A549 (cell line): ENCODE measurements around the gene IFIT1. TPM values are rescaled to one million over a fixed set of nuclear protein-coding genes. Genes with fewer than 3 reads are reported as not detected.
"Not testable (repeated sequence)": the region's sequence is repeated elsewhere in the genome, so short reads cannot be mapped to it uniquely, and the experiment has no call there.

Experiments
- ATAC-seq, 2 experiments: fragments of 200-7000 bp in 1 of 2; fragments of >200 bp in 1 of 2; cut with Nextera tagmentation in 1 of 2; cut with Tn5 transposase in 1 of 2; 3 replicates each; pipeline versions ENCODE4 v1.8.0 to v1.9.1; 2018 to 2020; ENCODE audit warnings: mild to moderate bottlenecking in 1 of 2, moderate library complexity in 1 of 2
- CTCF ChIA-PET: fragments of 300-600 bp; sonication (Branson Sonifier 250); formaldehyde crosslinking; extraction: SDS; loops from one replicate; lab custom pipeline; 2021; ENCODE audit warnings: antibody characterized with exemption, inconsistent platforms; lab: Yijun Ruan, JAX
- POLR2A ChIA-PET: fragments of 350-600 bp; formaldehyde crosslinking; extraction: SDS; loops from one replicate; lab custom pipeline; 2021; ENCODE audit warnings: antibody characterized with exemption, inconsistent platforms; lab: Yijun Ruan, JAX
- DNase-seq, 2 experiments: peaks; one replicate each; pipeline versions ENCODE4 v3.0.0 to v3.0.0-alpha.2; 2011 to 2016; ENCODE audit warnings: low read depth in 1 of 2, low spot score in 1 of 2
- FAIRE-seq: peaks from 2 replicates; lab custom pipeline; 2011; peaks lifted over from hg19 to GRCh38; lab: Jason Lieb, UNC
- H3K27ac ChIP-seq, 2 experiments: fragments of >200 bp; sonication (Bioruptor Twin); formaldehyde crosslinking; 3 replicates each; pipeline ENCODE4 v1.5.1; 2016 to 2017
- H3K4me1 ChIP-seq: fragments of >200 bp; sonication (Bioruptor Twin); formaldehyde crosslinking; 3 replicates; pipeline ENCODE4 v1.6.1; 2016
- H3K4me2 ChIP-seq: fragments of >200 bp; sonication (Bioruptor Twin); formaldehyde crosslinking; 3 replicates; pipeline ENCODE4 v1.6.1; 2016
- H3K4me3 ChIP-seq: fragments of >200 bp; sonication (Bioruptor Twin); formaldehyde crosslinking; 3 replicates; pipeline ENCODE4 v1.5.1; 2016
- H3K9me3 ChIP-seq: fragments of >200 bp; sonication (Bioruptor Twin); formaldehyde crosslinking; 3 replicates; pipeline ENCODE4 v1.6.1; 2016
- BHLHE40 ChIP-seq: IDR thresholded peaks from 2 replicates; pipeline ENCODE4 v1.6.1; 2012; ENCODE audit warnings: low read depth, low read length, inconsistent platforms
- CBX8 ChIP-seq: fragments of 200-600 bp; sonication (generic); IDR thresholded peaks from 2 replicates; pipeline ENCODE4 v1.6.1; 2016
- EHF ChIP-seq: fragments of 250-450 bp; sonication (Bioruptor Pico); IDR thresholded peaks from 2 replicates; pipeline ENCODE4 v1.5.0; 2020; ENCODE audit warnings: mild to moderate bottlenecking
- EP300 ChIP-seq, 2 experiments: fragments of >200 bp; sonication (Bioruptor Twin); formaldehyde crosslinking; IDR thresholded peaks; 2 replicates in 1 of 2; 3 replicates in 1 of 2; pipeline ENCODE4 v1.6.1; 2016 to 2017
- ESRRA ChIP-seq: fragments of 150-350 bp; IDR thresholded peaks from 2 replicates; pipeline ENCODE4 v1.6.1; 2014; ENCODE audit warnings: mild to moderate bottlenecking, low read length, borderline replicate concordance
- HDAC2 ChIP-seq: fragments of 200-600 bp; sonication (generic); IDR thresholded peaks from 2 replicates; pipeline ENCODE4 v1.6.1; 2016
- HOXA7 ChIP-seq: fragments of 250-450 bp; sonication (Bioruptor Pico); IDR thresholded peaks from 2 replicates; pipeline ENCODE4 v1.5.0; 2020; ENCODE audit warnings: mild to moderate bottlenecking, moderate library complexity
- HOXB5 ChIP-seq: fragments of 250-450 bp; sonication (Bioruptor Pico); IDR thresholded peaks from 2 replicates; pipeline ENCODE4 v1.5.0; 2020; ENCODE audit warnings: mild to moderate bottlenecking, moderate library complexity
- KDM5A ChIP-seq: fragments of 200-600 bp; sonication (generic); IDR thresholded peaks from 2 replicates; pipeline ENCODE4 v1.6.1; 2016; ENCODE audit warnings: antibody characterized with exemption, mild to moderate bottlenecking
- MAFK ChIP-seq: fragments of 450-650 bp; IDR thresholded peaks from 2 replicates; pipeline ENCODE4 v1.6.1; 2014; ENCODE audit not compliant: partially characterized antibody
- MAZ ChIP-seq: fragments of 150-350 bp; IDR thresholded peaks from 2 replicates; pipeline ENCODE4 v1.6.1; 2014; ENCODE audit warnings: antibody characterized with exemption, low read depth, low read length, borderline replicate concordance
- NFE2L2 ChIP-seq: fragments of 150-350 bp; conservative IDR thresholded peaks from 2 replicates; pipeline ENCODE4 v1.6.1; 2014; ENCODE audit warnings: low read length
- NR3C1 ChIP-seq: fragments of >200 bp; sonication (Bioruptor Twin); formaldehyde crosslinking; IDR thresholded peaks from 3 replicates; pipeline ENCODE4 v1.6.1; 2017
- POLR2A ChIP-seq: IDR thresholded peaks from 2 replicates; pipeline ENCODE4 v1.6.1; 2012; ENCODE audit warnings: mild to moderate bottlenecking, low read length
- RAD21 ChIP-seq, 2 experiments: fragments of >200 bp in 1 of 2; sonication (Bioruptor Twin) in 1 of 2; formaldehyde crosslinking in 1 of 2; IDR thresholded peaks in 1 of 2; conservative IDR thresholded peaks in 1 of 2; 2 replicates in 1 of 2; 3 replicates in 1 of 2; pipeline ENCODE4 v1.6.1; 2012 to 2018; ENCODE audit warnings: inconsistent platforms in 1 of 2
- RARB ChIP-seq: fragments of 250-450 bp; sonication (Bioruptor Pico); IDR thresholded peaks from 2 replicates; pipeline ENCODE4 v1.8.0; 2021; ENCODE audit warnings: mild to moderate bottlenecking, moderate library complexity
- RCOR1 ChIP-seq: fragments of 150-350 bp; IDR thresholded peaks from 2 replicates; pipeline ENCODE4 v1.6.1; 2014; ENCODE audit warnings: antibody characterized with exemption, low read length, low read depth
- ZC3H11A ChIP-seq: fragments of 450-650 bp; IDR thresholded peaks from 2 replicates; pipeline ENCODE4 v1.6.1; 2014; ENCODE audit warnings: antibody characterized with exemption, mild to moderate bottlenecking
- WGBS: methylation state at CpG from one replicate; pipeline ENCODE4 v1.1.6; 2017; ENCODE audit errors: missing lambda C conversion rate; 5-methylcytosine and 5-hydroxymethylcytosine counted together
- polyA plus RNA-seq, 4 experiments: library from polyadenylated mRNA; depleted of rRNA in 3 of 4; stranded (reverse); fragments of >200 nt; fragmentation: RNase III in 1 of 4; extraction: RNeasy Plus Mini Kit Qiagen cat#74134 plus additional on column Dnase treatment in 1 of 4; gene quantifications; 2 replicates in 3 of 4; 3 replicates in 1 of 4; pipeline ENCODE4 v1.2.3, GENCODE V29; 2011 to 2017
- TF ChIP-seq, protein P1 (sequence below): IDR thresholded peaks from 2 replicates; pipeline ENCODE4 v1.6.1; 2012
- TF ChIP-seq, protein P2 (sequence below): fragments of 250-450 bp; sonication (Bioruptor Pico); IDR thresholded peaks from 2 replicates; pipeline ENCODE4 v1.5.0; 2021; ENCODE audit warnings: mild to moderate bottlenecking, moderate library complexity, borderline replicate concordance

IFIT1 gene
- polyA plus RNA-seq, 2 of the 4 experiments (the other 2 are of a cell fraction): 2.5 to 2.8 TPM

GRCh38 chr10:89403043-89403442 lies 10.6 kb downstream of the IFIT1 start:
- POLR2A ChIA-PET: no interaction called here

DNA sequence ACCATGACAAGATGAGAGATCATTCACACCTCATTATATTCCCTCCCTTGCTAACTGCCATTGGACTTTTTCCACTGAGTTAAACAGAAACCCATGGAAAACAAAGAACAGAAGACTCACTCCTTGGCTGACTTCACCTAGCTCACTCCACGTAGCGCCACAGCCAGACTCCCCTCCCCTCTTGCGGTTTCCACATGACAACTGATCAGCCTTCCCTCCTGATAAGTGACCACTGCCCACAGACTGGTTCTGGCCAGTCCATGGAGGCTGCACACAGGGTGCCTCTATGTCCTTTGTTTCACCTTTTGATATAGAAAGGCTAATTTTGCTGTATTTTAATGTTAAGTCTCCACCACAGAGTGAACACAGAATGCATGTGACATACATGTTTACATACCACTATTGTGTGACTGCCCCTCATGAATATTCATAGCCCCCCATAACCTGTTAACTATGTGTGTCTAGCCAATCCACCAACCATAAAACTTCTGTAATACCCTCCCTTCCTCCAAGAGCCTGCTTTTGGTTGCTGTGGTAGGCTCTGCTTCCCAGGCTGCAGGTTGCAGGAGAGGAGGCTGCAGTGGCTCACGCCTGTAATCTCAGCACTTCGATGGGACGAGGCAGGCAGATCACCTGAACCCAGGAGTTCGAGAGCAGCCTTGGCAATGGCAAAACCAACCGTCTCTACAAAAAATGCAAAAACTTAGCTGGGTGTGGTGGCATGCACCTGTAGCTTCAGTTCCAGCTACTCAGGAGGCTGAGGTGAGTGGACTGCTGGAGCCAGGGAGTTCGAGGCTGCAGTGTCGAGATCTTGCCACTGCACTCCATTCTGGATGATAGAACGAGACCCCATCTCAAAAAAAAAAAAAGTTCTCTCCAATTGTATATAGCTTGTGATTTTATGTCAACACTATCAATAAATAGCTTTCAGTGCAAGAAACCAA lies 12.0 kb downstream of the IFIT1 start:
- Histone ChIP-seq H3K4me1 (no peaks in the 10 kb centered on the region), H3K4me3 (no peak overlapping the region), H3K27ac (no peak overlapping the region), H3K9me3 (no peaks in the 10 kb centered on the region), H3K4me2 (no peak overlapping the region)
- POLR2A ChIA-PET: no interaction called here
- CTCF ChIA-PET: interaction anchor here (0.6 to 1.2 kb wide), 3 partner anchors 12 to 435 kb away, joined by 3 to 4 read pairs (median 3); partner anchors contain the start of gene IFIT1
- TF ChIP-seq ESRRA: no peak
- no peak for DNase-seq
- no peak for ATAC-seq
- FAIRE-seq: no peak
- 87% methylated on average over 11 of the region's 11 CpGs for WGBS

More at GRCh38 chr10:89403043-89403442, 10.6 kb downstream of the IFIT1 start:
- peaks cover 6% of the 10 kb centered on the region; the same call in 2 of the 3 replicates for H3K4me1 ChIP-seq
- H3K9me3 ChIP-seq: no peaks in the 10 kb centered on the region
- no peak overlapping the region for H3K4me2 ChIP-seq
- CTCF ChIA-PET: interaction anchor here (0.7 to 1.5 kb wide), 6 partner anchors 10 to 374 kb away, joined by 3 to 4 read pairs (median 4); partner anchors contain the start of genes IFIT1 and IFIT5
- no peak overlapping the region for H3K4me3 ChIP-seq
- WGBS: 94% methylated on average over 2 of the region's 2 CpGs
- FAIRE-seq (no peak), DNase-seq (no peak), ATAC-seq (no peak)
- H3K27ac ChIP-seq: no peak overlapping the region
- TF ChIP-seq MAFK (no peak), POLR2A (no peak), HDAC2 (no peak), BHLHE40 (no peak), KDM5A (no peak), NR3C1 (no peak), CBX8 (no peak), NFE2L2 (no peak), EHF (CRISPR knock-in tag) (no peak), MAZ (no peak), RAD21 (conservative IDR thresholded peaks at IDR 0.05 in 1 of 2, IDR thresholded peaks at IDR 0.05 in 1 of 2) (no peak), ZC3H11A (no peak), HOXB5 (CRISPR knock-in tag) (no peak), RCOR1 (no peak), RARB (CRISPR knock-in tag) (no peak), EP300 (IDR thresholded peaks at IDR 0.05) (no peak), HOXA7 (CRISPR knock-in tag) (no peak)
- TF ChIP-seq, protein P1, sequence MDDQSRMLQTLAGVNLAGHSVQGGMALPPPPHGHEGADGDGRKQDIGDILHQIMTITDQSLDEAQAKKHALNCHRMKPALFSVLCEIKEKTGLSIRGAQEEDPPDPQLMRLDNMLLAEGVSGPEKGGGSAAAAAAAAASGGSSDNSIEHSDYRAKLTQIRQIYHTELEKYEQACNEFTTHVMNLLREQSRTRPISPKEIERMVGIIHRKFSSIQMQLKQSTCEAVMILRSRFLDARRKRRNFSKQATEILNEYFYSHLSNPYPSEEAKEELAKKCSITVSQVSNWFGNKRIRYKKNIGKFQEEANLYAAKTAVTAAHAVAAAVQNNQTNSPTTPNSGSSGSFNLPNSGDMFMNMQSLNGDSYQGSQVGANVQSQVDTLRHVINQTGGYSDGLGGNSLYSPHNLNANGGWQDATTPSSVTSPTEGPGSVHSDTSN: no peak
- TF ChIP-seq, protein P2, sequence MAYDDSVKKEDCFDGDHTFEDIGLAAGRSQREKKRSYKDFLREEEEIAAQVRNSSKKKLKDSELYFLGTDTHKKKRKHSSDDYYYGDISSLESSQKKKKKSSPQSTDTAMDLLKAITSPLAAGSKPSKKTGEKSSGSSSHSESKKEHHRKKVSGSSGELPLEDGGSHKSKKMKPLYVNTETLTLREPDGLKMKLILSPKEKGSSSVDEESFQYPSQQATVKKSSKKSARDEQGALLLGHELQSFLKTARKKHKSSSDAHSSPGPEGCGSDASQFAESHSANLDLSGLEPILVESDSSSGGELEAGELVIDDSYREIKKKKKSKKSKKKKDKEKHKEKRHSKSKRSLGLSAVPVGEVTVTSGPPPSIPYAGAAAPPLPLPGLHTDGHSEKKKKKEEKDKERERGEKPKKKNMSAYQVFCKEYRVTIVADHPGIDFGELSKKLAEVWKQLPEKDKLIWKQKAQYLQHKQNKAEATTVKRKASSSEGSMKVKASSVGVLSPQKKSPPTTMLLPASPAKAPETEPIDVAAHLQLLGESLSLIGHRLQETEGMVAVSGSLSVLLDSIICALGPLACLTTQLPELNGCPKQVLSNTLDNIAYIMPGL: no peak

DNA sequence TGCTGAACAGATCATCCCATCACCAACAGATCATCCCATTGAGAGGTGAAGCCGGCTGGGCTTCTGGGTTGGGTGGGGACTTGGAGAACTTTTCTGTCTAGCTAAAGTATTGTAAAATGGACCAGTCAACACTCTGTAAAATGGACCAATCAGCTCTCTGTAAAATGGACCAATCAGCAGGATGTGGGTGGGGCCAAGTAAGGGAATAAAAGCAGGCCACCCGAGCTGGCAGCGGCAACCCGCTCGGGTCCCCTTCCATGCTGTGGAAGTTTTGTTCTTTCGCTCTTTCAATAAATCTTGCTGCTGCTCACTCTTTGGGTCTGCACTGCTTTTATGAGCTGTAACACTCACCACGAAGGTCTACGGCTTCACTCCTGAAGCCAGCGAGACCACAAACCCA lies 13.8 kb downstream of the IFIT1 start:
- H3K4me3 ChIP-seq, DNase-seq, ATAC-seq, H3K9me3 ChIP-seq, CTCF ChIA-PET, H3K4me1 ChIP-seq, H3K27ac ChIP-seq, FAIRE-seq, H3K4me2 ChIP-seq, POLR2A ChIA-PET: not testable (repeated sequence)
- 92% methylated on average over 9 of the region's 9 CpGs for WGBS

DNA sequence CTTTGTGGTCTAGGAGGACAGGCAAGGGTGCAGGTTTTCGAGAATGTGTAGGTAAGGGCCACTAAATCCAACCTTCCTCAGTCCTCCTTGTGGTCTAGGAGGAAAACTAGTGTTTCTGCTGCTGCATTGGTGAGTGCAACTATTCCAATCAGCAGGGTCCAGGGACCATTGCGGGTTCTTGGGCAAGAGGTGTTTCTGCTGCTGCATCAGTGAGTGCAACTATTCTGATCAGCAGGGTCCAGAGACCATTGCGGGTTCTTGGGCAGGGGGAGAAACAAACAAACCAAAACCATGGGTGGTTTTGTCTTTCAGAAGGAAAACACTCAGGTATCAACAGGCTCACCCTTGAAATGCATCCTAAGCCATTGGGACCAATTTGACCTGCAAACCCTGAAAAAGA lies 15.4 kb downstream of the IFIT1 start:
- H3K27ac ChIP-seq, DNase-seq, FAIRE-seq, H3K4me1 ChIP-seq, H3K4me2 ChIP-seq, CTCF ChIA-PET, POLR2A ChIA-PET, H3K4me3 ChIP-seq, H3K9me3 ChIP-seq, ATAC-seq: not testable (repeated sequence)
- 100% methylated on average over 3 of the region's 3 CpGs for WGBS

DNA sequence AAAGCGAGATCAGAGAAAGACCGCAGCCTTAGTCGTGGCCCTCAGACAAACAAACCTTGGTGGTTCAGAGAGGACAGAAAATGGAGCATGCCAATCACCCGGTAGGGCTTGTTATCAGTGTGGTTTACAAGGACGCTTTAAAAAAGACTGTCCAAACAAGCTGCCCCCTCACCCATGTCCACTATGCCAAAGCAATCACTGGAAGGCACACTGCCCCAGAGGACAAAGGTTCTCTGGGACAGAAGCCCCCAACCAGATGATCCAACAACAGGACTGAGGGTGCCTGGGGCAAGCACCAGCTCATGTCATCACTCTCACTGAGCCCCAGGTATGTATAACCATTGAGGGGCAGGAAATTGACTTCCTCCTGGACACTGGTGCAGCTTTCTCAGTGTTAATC lies 16.9 kb downstream of the IFIT1 start:
- CTCF ChIA-PET: interaction anchor here (0.7 to 1.1 kb wide), 2 partner anchors 40 to 143 kb away, joined by 3 read pairs; no protein-coding TSS in a partner anchor
- POLR2A ChIA-PET, H3K27ac ChIP-seq, FAIRE-seq, H3K4me1 ChIP-seq, DNase-seq, H3K4me2 ChIP-seq, H3K9me3 ChIP-seq, ATAC-seq, H3K4me3 ChIP-seq: not testable (repeated sequence)
- WGBS: 86% methylated on average over 5 of the region's 5 CpGs

DNA sequence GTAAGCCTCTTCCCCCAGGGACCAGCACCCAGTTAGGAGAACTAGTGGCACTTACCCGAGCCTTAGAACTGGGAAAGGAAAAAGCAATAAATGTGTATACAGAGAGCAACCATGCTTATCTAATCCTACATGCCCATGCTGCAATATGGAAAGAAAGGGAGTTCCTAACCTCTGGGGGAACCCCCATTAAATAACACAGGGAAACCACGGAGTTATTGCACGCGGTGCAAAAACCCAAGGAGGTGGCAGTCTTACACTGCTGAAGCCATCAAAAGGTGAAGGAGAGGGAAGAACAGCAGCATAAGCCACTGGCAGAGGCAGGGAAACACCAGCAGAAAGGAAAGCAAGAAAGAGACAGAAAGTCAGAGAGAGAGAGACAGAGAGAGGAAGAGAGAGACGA lies 18.1 kb downstream of the IFIT1 start:
- H3K4me3 ChIP-seq, H3K4me2 ChIP-seq, POLR2A ChIA-PET, H3K4me1 ChIP-seq, DNase-seq, H3K9me3 ChIP-seq, FAIRE-seq, ATAC-seq, H3K27ac ChIP-seq: not testable (repeated sequence)
- CTCF ChIA-PET: interaction anchor here (1.1 kb wide), 1 partner anchor 42 kb away, joined by 3 read pairs; no protein-coding TSS in a partner anchor
- WGBS: 92% methylated on average over 5 of the region's 5 CpGs
